Stimulated activated CD4-positive, alpha-beta T cell treated with anti-CD3 and anti-CD28 coated beads, TNF-alpha, amount 100 ng/mL, for 48 hours (primary cell): ENCODE data around the gene S1PR2.
"Not testable (repeated sequence)": the region's sequence is repeated elsewhere in the genome, so short reads cannot be mapped to it uniquely, and the experiment has no call there.

Source experiments
- DNase-seq, 3 donors: peaks; one replicate each; pipeline ENCODE4 v3.0.0-alpha.2; 2020; ENCODE audit warnings: low read depth in 3 of 3

The S1PR2 gene

GRCh38 chr19:10191347-10191746, 39.8 kb downstream of the S1PR2 start:
- DNase-seq = no peak

- DNase-seq = no peak
Measured at GRCh38 chr19:10190026-10190425, 41.1 kb downstream of the S1PR2 start.

- peak in 1 of 3 donors; percentile 7 for DNase-seq
Measured at GRCh38 chr19:10189616-10190015, 41.5 kb downstream of the S1PR2 start.

GRCh38 chr19:10187315-10187714, 43.8 kb downstream of the S1PR2 start:
- DNase-seq = no peak

GRCh38 chr19:10184636-10185035, 46.5 kb downstream of the S1PR2 start:
- DNase-seq = no peak

- no peak for DNase-seq
Measured at GRCh38 chr19:10183926-10184325, 47.2 kb downstream of the S1PR2 start.

GRCh38 chr19:10182847-10183246, 48.3 kb downstream of the S1PR2 start:
- no peak for DNase-seq

GRCh38 chr19:10182076-10182475, 49.1 kb downstream of the S1PR2 start:
- no peak for DNase-seq

- DNase-seq = no peak
Measured at GRCh38 chr19:10180459-10180858, 50.7 kb downstream of the S1PR2 start.

- DNase-seq = not testable (repeated sequence)
Measured at GRCh38 chr19:10180024-10180423, 51.1 kb downstream of the S1PR2 start.

- no peak for DNase-seq
Measured at GRCh38 chr19:10173527-10173926, 57.6 kb downstream of the S1PR2 start.
